Testis (tissue), 3 donors: ENCODE data around the gene TROAP. TPM values are rescaled to one million over a fixed set of nuclear protein-coding genes. Genes with fewer than 3 reads are reported as not detected.
A peak's percentile ranks its signal among the peaks of the same experiment; 100 is the strongest.

Experiments
- DNase-seq: peaks from one replicate; pipeline ENCODE4 v3.0.0-alpha.2; 2019
- H3K27ac ChIP-seq, 2 donors: fragments of 200-600 bp; sonication (generic); one replicate each; pipeline ENCODE4 v1.5.1; 2019
- H3K27me3 ChIP-seq: fragments of 200-600 bp; sonication (generic); one replicate; pipeline ENCODE4 v1.5.1; 2019
- H3K36me3 ChIP-seq: fragments of 200-600 bp; sonication (generic); one replicate; pipeline ENCODE4 v1.5.1; 2017; ENCODE audit warnings: low read depth; ENCODE audit errors: missing control alignments
- H3K4me1 ChIP-seq: fragments of 200-600 bp; sonication (generic); one replicate; pipeline ENCODE4 v1.5.1; 2019
- H3K4me3 ChIP-seq, 2 donors: fragments of 200-600 bp; sonication (generic); one replicate each; pipeline ENCODE4 v1.5.1; 2017 to 2019
- H3K9me3 ChIP-seq: fragments of 200-600 bp; sonication (generic); one replicate; pipeline ENCODE4 v1.5.1; 2017
- CTCF ChIP-seq, 3 experiments: fragments of 450-650 bp in 2 of 3; fragments of 200-600 bp in 1 of 3; sonication (generic) in 1 of 3; IDR thresholded peaks; one replicate each; pipeline ENCODE4 v1.5.1; 2016 to 2019; ENCODE audit warnings: antibody characterized with exemption in 3 of 3, mild to moderate bottlenecking in 2 of 3, moderate library complexity in 1 of 3
- POLR2A ChIP-seq: fragments of 450-650 bp; IDR thresholded peaks from one replicate; pipeline ENCODE4 v1.6.1; 2017; ENCODE audit warnings: antibody characterized with exemption, mild to moderate bottlenecking, moderate library complexity
- WGBS, 2 donors: methylation state at CpG; one replicate each; pipeline ENCODE4 v1.1.5; 2018; 5-methylcytosine and 5-hydroxymethylcytosine counted together
- intact Hi-C: fragments of 100-400 bp; cut with DNase I; formaldehyde crosslinking; loops from one replicate; pipeline ENCODE4 v1.15.1; 2023; ENCODE audit warnings: low total_unique reads
- polyA plus RNA-seq: library from polyadenylated mRNA; stranded (reverse); fragments of 350-450 nt; fragmentation: Illumina TruSeq; extraction: RNeasy Lipid Tissue Mini Kit (QIAGEN cat#74804); gene quantifications from one replicate; pipeline ENCODE4 v1.2.3, GENCODE V29; 2014; ENCODE audit warnings: low read depth, low replicate concordance; ENCODE audit not compliant: insufficient read depth
- total RNA-seq, 2 donors: library from RNA; depleted of rRNA; stranded (reverse); fragments of >200 nt; gene quantifications; one replicate each; pipeline ENCODE4 v1.2.3, GENCODE V29; 2016

Gene TROAP
- total and polyA plus RNA-seq, 3 donors from 2014 or later = 22.8 to 61.7 (median 36.1) TPM

DNA sequence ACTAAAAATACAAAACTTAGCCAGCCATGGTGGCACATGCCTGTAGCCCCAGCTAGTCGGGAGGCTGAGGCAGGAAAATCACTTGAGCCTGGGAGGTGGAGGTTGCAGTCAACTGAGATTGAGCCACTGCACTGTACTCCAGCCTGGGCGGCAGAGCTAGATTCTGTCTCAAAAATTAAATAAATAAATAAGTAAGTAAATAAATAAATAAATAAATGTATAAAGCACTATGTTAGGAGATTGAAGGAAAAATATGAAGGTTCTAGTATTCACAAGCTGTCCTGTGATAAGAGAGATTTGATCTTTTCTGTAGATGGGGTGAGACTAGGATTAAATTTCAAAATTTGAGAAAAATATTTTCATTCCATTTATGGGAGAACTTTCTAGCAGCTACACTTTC lies 29.3 kb downstream of the TROAP start:
- no peak for DNase-seq
- H3K4me3 ChIP-seq = no peak overlapping the region
- TF ChIP-seq CTCF (IDR thresholded peaks at IDR 0.05) = no peak
- no peak for TF ChIP-seq POLR2A
- intact Hi-C loops = no loop called here
- 79 to 87% methylated on average over 2 of the region's 2 CpGs for WGBS, 2 donors
- no peak overlapping the region for H3K27ac ChIP-seq
- H3K4me1 ChIP-seq = peaks cover 11% of the 10 kb centered on the region
- H3K27me3 ChIP-seq = no peaks in the 10 kb centered on the region
- no peaks in the 10 kb centered on the region for H3K9me3 ChIP-seq
- H3K36me3 ChIP-seq = no peaks in the 10 kb centered on the region

GRCh38 chr12:49355913-49356312 lies 32.9 kb downstream of the TROAP start:
- peak; percentile 4 for DNase-seq
- no peak for TF ChIP-seq CTCF (IDR thresholded peaks at IDR 0.05)
- no peak for TF ChIP-seq POLR2A
- intact Hi-C loops = no loop called here

GRCh38 chr12:49357103-49357678 lies 34.1 kb downstream of the TROAP start:
- Histone ChIP-seq H3K9me3 (no peaks in the 10 kb centered on the region), H3K4me1 (peaks cover 4% of the 10 kb centered on the region), H3K27ac (no peak overlapping the region), H3K36me3 (no peaks in the 10 kb centered on the region), H3K4me3 (no peak overlapping the region), H3K27me3 (no peaks in the 10 kb centered on the region)
- peak; percentile 8 for DNase-seq
- WGBS, 2 donors = 20 to 32% methylated on average over 3 of the region's 3 CpGs
- TF ChIP-seq CTCF (IDR thresholded peaks at IDR 0.05) = peak; percentile 28 to 77 (median 41)
- no peak for TF ChIP-seq POLR2A
- intact Hi-C loops = no loop called here

More at GRCh38 chr12:49355913-49356312, 32.9 kb downstream of the TROAP start:
- Histone ChIP-seq H3K27me3 (no peaks in the 10 kb centered on the region), H3K4me1 (peaks cover 4% of the 10 kb centered on the region), H3K4me3 (no peak overlapping the region), H3K27ac (no peak overlapping the region), H3K36me3 (no peaks in the 10 kb centered on the region), H3K9me3 (no peaks in the 10 kb centered on the region)
- WGBS, 2 donors = 92 to 95% methylated on average over 10 of the region's 10 CpGs

- Histone ChIP-seq H3K4me3 (no peak overlapping the region), H3K36me3 (no peaks in the 10 kb centered on the region), H3K4me1 (peaks cover 4% of the 10 kb centered on the region), H3K9me3 (no peaks in the 10 kb centered on the region), H3K27me3 (no peaks in the 10 kb centered on the region), H3K27ac (no peak overlapping the region)
- intact Hi-C loops = no loop called here
- WGBS, 2 donors = 21 to 25% methylated on average over 7 of the region's 7 CpGs
- TF ChIP-seq CTCF (IDR thresholded peaks at IDR 0.05) (peak; percentile 38 to 72 (median 58)), POLR2A (no peak)
- DNase-seq = peak; percentile 68
Observed at GRCh38 chr12:49358483-49359141, 35.6 kb downstream of the TROAP start.

GRCh38 chr12:49359671-49360070 lies 36.6 kb downstream of the TROAP start:
- intact Hi-C loops = no loop called here
- no peak overlapping the region for H3K4me3 ChIP-seq
- no peaks in the 10 kb centered on the region for H3K36me3 ChIP-seq
- DNase-seq = no peak
- WGBS, 2 donors = 71 to 82% methylated on average over 7 of the region's 7 CpGs
- TF ChIP-seq POLR2A (no peak), CTCF (IDR thresholded peaks at IDR 0.05) (no peak)
- H3K4me1 ChIP-seq = peaks cover 7% of the 10 kb centered on the region
- no peaks in the 10 kb centered on the region for H3K9me3 ChIP-seq
- no peaks in the 10 kb centered on the region for H3K27me3 ChIP-seq
- H3K27ac ChIP-seq = no peak overlapping the region
